ENCODE data around the gene CLP1.

Gene CLP1

GRCh38 chr11:57657194-57658022, at the start of gene CLP1:
TSS of gene CLP1 (plus strand) at chr11:57657762. CDS start at chr11:57659477, 1,715 bp downstream.
- peak; percentile 92 for DNase-seq

- no peak for DNase-seq
These were observed 47.4 kb upstream of the CLP1 start for GRCh38 chr11:57610170-57610569.

- DNase-seq, result no peak
These were observed 43.3 kb upstream of the CLP1 start for GRCh38 chr11:57614234-57614772.

- DNase-seq, result no peak
These were observed 42.3 kb upstream of the CLP1 start for GRCh38 chr11:57615308-57615707.

- DNase-seq, result no peak
These were observed 41.0 kb upstream of the CLP1 start for GRCh38 chr11:57616595-57616994.

GRCh38 chr11:57618438-57618837, 39.1 kb upstream of the CLP1 start:
- no peak for DNase-seq

GRCh38 chr11:57619331-57619730, 38.2 kb upstream of the CLP1 start:
- DNase-seq, result no peak

- no peak for DNase-seq
These were observed 37.1 kb upstream of the CLP1 start for GRCh38 chr11:57620467-57620866.

- DNase-seq, result no peak
These were observed 35.3 kb upstream of the CLP1 start for GRCh38 chr11:57622263-57622662.

- no peak for DNase-seq
These were observed 32.7 kb upstream of the CLP1 start for GRCh38 chr11:57624864-57625263.

- no peak for DNase-seq
These were observed 30.7 kb upstream of the CLP1 start for GRCh38 chr11:57626895-57627294.

GRCh38 chr11:57630171-57630570, 27.4 kb upstream of the CLP1 start:
- DNase-seq, result no peak

GRCh38 chr11:57632116-57632515, 25.4 kb upstream of the CLP1 start:
- DNase-seq, result no peak

- no peak for DNase-seq
These were observed 24.0 kb upstream of the CLP1 start for GRCh38 chr11:57633394-57634070.

- no peak for DNase-seq
These were observed 23.3 kb upstream of the CLP1 start for GRCh38 chr11:57634311-57634710.

GRCh38 chr11:57635246-57635645, 22.3 kb upstream of the CLP1 start:
- DNase-seq, result no peak

GRCh38 chr11:57637626-57638004, 19.9 kb upstream of the CLP1 start:
- no peak for DNase-seq

- no peak for DNase-seq
These were observed 19.4 kb upstream of the CLP1 start for GRCh38 chr11:57638005-57638781.

GRCh38 chr11:57638811-57639320, 18.7 kb upstream of the CLP1 start:
- no peak for DNase-seq

GRCh38 chr11:57639321-57640067, 18.1 kb upstream of the CLP1 start:
- DNase-seq, result no peak

- DNase-seq, result no peak
These were observed 17.3 kb upstream of the CLP1 start for GRCh38 chr11:57640068-57640800.
